ENCODE results near the gene CDS2. TPM values are rescaled to one million over a fixed set of nuclear protein-coding genes. Genes with fewer than 3 reads are reported as not detected.

CDS2 gene
- total and polyA plus RNA-seq, 7 donors = 1.8 to 49.0 (median 30.0) TPM

- peak overlapping the region in 3 of 4 donors; percentile 56 to 69 (median 68) for H3K27ac ChIP-seq
- no peak for TF ChIP-seq CTCF (IDR thresholded peaks at IDR 0.05)
- DNase-seq = no peak
- 71 to 86% methylated on average over 4 of the region's 4 CpGs for WGBS, 2 donors
- H3K9me3 ChIP-seq = no peaks in the 10 kb centered on the region
- intact Hi-C loops (cut with DNase I) = no loop called here
- H3K27me3 ChIP-seq = no peaks in the 10 kb centered on the region
- no peaks in the 10 kb centered on the region for H3K36me3 ChIP-seq
- H3K4me1 ChIP-seq = peaks cover 0 to 46% (median 37%) of the 10 kb centered on the region in 4 donors
- no peak overlapping the region for H3K4me3 ChIP-seq
Measured at GRCh38 chr20:5135363-5136012, 8.7 kb downstream of the CDS2 start.

GRCh38 chr20:5136096-5136495 is 9.3 kb downstream of the CDS2 start:
- TF ChIP-seq CTCF (IDR thresholded peaks at IDR 0.05) (no peak), EP300 (IDR thresholded peaks at IDR 0.05) (no peak)
- Histone ChIP-seq H3K4me1 (peaks cover 0 to 49% (median 38%) of the 10 kb centered on the region in 4 donors), H3K27ac (peak overlapping the region in 3 of 4 donors; percentile 56 to 69 (median 68)), H3K4me3 (no peak overlapping the region), H3K36me3 (no peaks in the 10 kb centered on the region), H3K27me3 (no peaks in the 10 kb centered on the region), H3K9me3 (no peaks in the 10 kb centered on the region)
- WGBS, 2 donors = 68 to 79% methylated on average over 4 of the region's 4 CpGs
- intact Hi-C loops (cut with DNase I) = no loop called here
- DNase-seq = no peak

- Histone ChIP-seq H3K4me3 (no peak overlapping the region), H3K27ac (no peak overlapping the region), H3K27me3 (no peaks in the 10 kb centered on the region), H3K36me3 (no peaks in the 10 kb centered on the region), H3K4me1 (peaks cover 0 to 60% (median 38%) of the 10 kb centered on the region in 4 donors), H3K9me3 (no peaks in the 10 kb centered on the region)
- intact Hi-C loops (cut with DNase I) = no loop called here
- TF ChIP-seq POLR2A (IDR thresholded peaks at IDR 0.05) (no peak), POLR2AphosphoS5 (IDR thresholded peaks at IDR 0.05) (no peak), CTCF (IDR thresholded peaks at IDR 0.05) (no peak), EP300 (IDR thresholded peaks at IDR 0.05) (no peak)
- no peak for DNase-seq
Measured at GRCh38 chr20:5140195-5140594, 13.4 kb downstream of the CDS2 start.

- Histone ChIP-seq H3K36me3 (no peaks in the 10 kb centered on the region), H3K27me3 (no peaks in the 10 kb centered on the region), H3K9me3 (no peaks in the 10 kb centered on the region), H3K27ac (no peak overlapping the region), H3K4me3 (no peak overlapping the region), H3K4me1 (peaks cover 0 to 57% (median 35%) of the 10 kb centered on the region in 4 donors)
- no peak for DNase-seq
- WGBS, 2 donors = 70 to 77% methylated on average over 2 of the region's 2 CpGs
- intact Hi-C loops (cut with DNase I) = no loop called here
- TF ChIP-seq EP300 (IDR thresholded peaks at IDR 0.05) (no peak), CTCF (IDR thresholded peaks at IDR 0.05) (no peak), POLR2A (IDR thresholded peaks at IDR 0.05) (no peak), POLR2AphosphoS5 (IDR thresholded peaks at IDR 0.05) (no peak)
Measured at GRCh38 chr20:5141615-5142014, 14.8 kb downstream of the CDS2 start.

GRCh38 chr20:5143851-5144250 is 17.0 kb downstream of the CDS2 start:
- Histone ChIP-seq H3K36me3 (no peaks in the 10 kb centered on the region), H3K4me1 (peaks cover 0 to 77% (median 54%) of the 10 kb centered on the region in 4 donors), H3K9me3 (no peaks in the 10 kb centered on the region), H3K27me3 (no peaks in the 10 kb centered on the region), H3K4me3 (no peak overlapping the region), H3K27ac (no peak overlapping the region)
- TF ChIP-seq EP300 (IDR thresholded peaks at IDR 0.05) (no peak), CTCF (IDR thresholded peaks at IDR 0.05) (no peak)
- intact Hi-C loops (cut with DNase I) = no loop called here
- DNase-seq = no peak
- 92 to 96% methylated on average over 5 of the region's 5 CpGs for WGBS, 2 donors

Measured in sigmoid colon (tissue), 7 donors.